B cell (primary cell): ENCODE results near the gene USP12.

Experiments
- EZH2 ChIP-seq: IDR thresholded peaks from 2 replicates; pipeline ENCODE4 v1.6.1; 2012; ENCODE audit warnings: borderline replicate concordance, low read depth, mild to moderate bottlenecking, moderate library complexity, low read length; ENCODE audit not compliant: insufficient read depth, poor library complexity, severe bottlenecking
- TF ChIP-seq, protein P1 (sequence below): fragments of 200-600 bp; IDR thresholded peaks from one replicate; pipeline ENCODE4 v1.8.0; 2022; ENCODE audit warnings: antibody characterized with exemption, mild to moderate bottlenecking

GRCh38 chr13:27037171-27037570 is 134.4 kb downstream of the USP12 start:
- TF ChIP-seq, protein P1, sequence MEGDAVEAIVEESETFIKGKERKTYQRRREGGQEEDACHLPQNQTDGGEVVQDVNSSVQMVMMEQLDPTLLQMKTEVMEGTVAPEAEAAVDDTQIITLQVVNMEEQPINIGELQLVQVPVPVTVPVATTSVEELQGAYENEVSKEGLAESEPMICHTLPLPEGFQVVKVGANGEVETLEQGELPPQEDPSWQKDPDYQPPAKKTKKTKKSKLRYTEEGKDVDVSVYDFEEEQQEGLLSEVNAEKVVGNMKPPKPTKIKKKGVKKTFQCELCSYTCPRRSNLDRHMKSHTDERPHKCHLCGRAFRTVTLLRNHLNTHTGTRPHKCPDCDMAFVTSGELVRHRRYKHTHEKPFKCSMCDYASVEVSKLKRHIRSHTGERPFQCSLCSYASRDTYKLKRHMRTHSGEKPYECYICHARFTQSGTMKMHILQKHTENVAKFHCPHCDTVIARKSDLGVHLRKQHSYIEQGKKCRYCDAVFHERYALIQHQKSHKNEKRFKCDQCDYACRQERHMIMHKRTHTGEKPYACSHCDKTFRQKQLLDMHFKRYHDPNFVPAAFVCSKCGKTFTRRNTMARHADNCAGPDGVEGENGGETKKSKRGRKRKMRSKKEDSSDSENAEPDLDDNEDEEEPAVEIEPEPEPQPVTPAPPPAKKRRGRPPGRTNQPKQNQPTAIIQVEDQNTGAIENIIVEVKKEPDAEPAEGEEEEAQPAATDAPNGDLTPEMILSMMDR = no peak
- no peak for TF ChIP-seq EZH2
